K562 (cell line): ENCODE measurements around the gene YPEL5. TPM values are rescaled to one million over a fixed set of nuclear protein-coding genes. Genes with fewer than 3 reads are reported as not detected.

Experiments used
- CSDE1 ChIP-seq, 2 experiments: fragments of 450-650 bp; IDR thresholded peaks; 2 replicates each; pipeline ENCODE4 v1.6.1; 2016; ENCODE audit warnings: mild to moderate bottlenecking in 1 of 2
- KAT2B ChIP-seq: IDR thresholded peaks from one replicate; pipeline ENCODE4 v1.6.1; 2012; ENCODE audit warnings: low read depth, mild to moderate bottlenecking, control low read depth, inconsistent platforms, low read length, moderate library complexity
- KHSRP ChIP-seq: fragments of 450-650 bp; IDR thresholded peaks from 2 replicates; pipeline ENCODE4 v1.6.1; 2017
- NEUROD1 ChIP-seq: fragments of 150-350 bp; IDR thresholded peaks from 2 replicates; pipeline ENCODE4 v1.6.1; 2014; ENCODE audit warnings: borderline replicate concordance, low read length, low read depth; ENCODE audit not compliant: partially characterized antibody
- NRF1 ChIP-seq, 2 experiments: fragments of 450-650 bp; IDR thresholded peaks in 1 of 2; conservative IDR thresholded peaks in 1 of 2; 2 replicates each; pipeline ENCODE4 v1.6.1; 2014; ENCODE audit warnings: mild to moderate bottlenecking in 2 of 2
- PHF21A ChIP-seq: fragments of 450-650 bp; IDR thresholded peaks from 2 replicates; pipeline ENCODE4 v1.6.1; 2017; ENCODE audit warnings: low read depth, borderline replicate concordance
- PRMT5 ChIP-seq: sonication (generic); formaldehyde crosslinking; IDR thresholded peaks from 2 replicates; pipeline ENCODE4 v1.5.0; 2020; ENCODE audit warnings: missing genetic modification reagents
- SMARCE1 ChIP-seq: fragments of 450-650 bp; IDR thresholded peaks from 2 replicates; pipeline ENCODE4 v1.7.1; 2016; ENCODE audit warnings: mild to moderate bottlenecking
- SP2 ChIP-seq: IDR thresholded peaks from 2 replicates; pipeline ENCODE4 v1.6.1; 2011; ENCODE audit warnings: mild to moderate bottlenecking, low read depth, low read length, moderate library complexity; ENCODE audit not compliant: poor library complexity, severe bottlenecking; ENCODE audit errors: extremely low read depth
- TCF3 ChIP-seq: sonication (generic); formaldehyde crosslinking; IDR thresholded peaks from 2 replicates; pipeline ENCODE4 v1.4.0; 2020; ENCODE audit warnings: mild to moderate bottlenecking, missing genetic modification reagents
- U2AF1 ChIP-seq: fragments of 200-400 bp; formaldehyde crosslinking; optimal IDR thresholded peaks from 2 replicates; pipeline ENCODE3; 2017; ENCODE audit warnings: mild to moderate bottlenecking, low read depth, low read length, moderate library complexity
- U2AF2 ChIP-seq: fragments of 200-400 bp; formaldehyde crosslinking; optimal IDR thresholded peaks from 2 replicates; pipeline ENCODE3; 2017; ENCODE audit warnings: low read depth, mild to moderate bottlenecking, low read length
- ZNF174 ChIP-seq: fragments of 250-450 bp; sonication (Bioruptor Pico); IDR thresholded peaks from 2 replicates; pipeline ENCODE4 v1.4.0; 2020; ENCODE audit warnings: mild to moderate bottlenecking
- ZNF347 ChIP-seq: fragments of 450-650 bp; formaldehyde crosslinking; IDR thresholded peaks from 2 replicates; pipeline ENCODE4 v1.4.0; 2020; ENCODE audit warnings: low read depth, mild to moderate bottlenecking, moderate library complexity
- polyA plus RNA-seq, 8 experiments: library from polyadenylated mRNA; depleted of rRNA in 4 of 8; stranded (reverse) in 5 of 8; unstranded in 3 of 8; fragments of >200 nt; fragmentation: Nextera tagmentation in 2 of 8; fragmentation: Illumina TruSeq in 1 of 8; extraction: Ambion mirVana in 2 of 8; extraction: Trizol in 1 of 8; gene quantifications; 2 replicates each; pipeline versions ENCODE4 v1.2.1 to v1.2.3, GENCODE V29; 2011 to 2014; ENCODE audit warnings: inconsistent platforms in 1 of 8, missing spikeins in 1 of 8
- total RNA-seq, 7 experiments: library from RNA; depleted of rRNA in 6 of 7; stranded (reverse); fragments of >200 nt in 6 of 7; fragmentation: Illumina TruSeq in 2 of 7; extraction: Trizol in 2 of 7; gene quantifications; 2 replicates each; pipeline versions ENCODE4 v1.2.1 to v1.2.3, GENCODE V29; 2011 to 2021; ENCODE audit warnings: low replicate concordance in 1 of 7
- TF ChIP-seq, protein P1 (sequence below): sonication (generic); formaldehyde crosslinking; IDR thresholded peaks from 2 replicates; pipeline ENCODE4 v1.8.1; 2023; ENCODE audit warnings: mild to moderate bottlenecking, missing genetic modification reagents
- TF ChIP-seq, protein P2 (sequence below): fragments of 250-450 bp; sonication (Bioruptor Pico); IDR thresholded peaks from 2 replicates; pipeline ENCODE4 v1.5.0; 2021
- TF ChIP-seq, protein P3 (sequence below): conservative IDR thresholded peaks from 2 replicates; pipeline ENCODE4 v1.6.1; 2011; ENCODE audit warnings: low read depth, mild to moderate bottlenecking, low read length; ENCODE audit not compliant: control insufficient read depth
- TF ChIP-seq, protein P4 (sequence below): IDR thresholded peaks from 2 replicates; pipeline ENCODE4 v1.6.1; 2011; ENCODE audit warnings: borderline replicate concordance, low read depth, mild to moderate bottlenecking, moderate library complexity, low read length; ENCODE audit not compliant: insufficient read depth, poor library complexity, severe bottlenecking
- TF ChIP-seq, protein P5 (sequence below): sonication (generic); formaldehyde crosslinking; IDR thresholded peaks from 2 replicates; pipeline ENCODE4 v1.9.0; 2022; ENCODE audit warnings: mild to moderate bottlenecking, missing genetic modification reagents
- TF ChIP-seq, protein P6 (sequence below): fragments of 450-650 bp; IDR thresholded peaks from one replicate; pipeline ENCODE4 v1.6.1; 2018; ENCODE audit warnings: mild to moderate bottlenecking, moderate library complexity; ENCODE audit not compliant: partially characterized antibody

Gene YPEL5
- total and polyA plus RNA-seq, 9 of the 15 experiments (the other 6 are each of a cell fraction or from before 2014, with no cell fraction given), result 5.4 to 34.4 (median 12.3) TPM

DNA sequence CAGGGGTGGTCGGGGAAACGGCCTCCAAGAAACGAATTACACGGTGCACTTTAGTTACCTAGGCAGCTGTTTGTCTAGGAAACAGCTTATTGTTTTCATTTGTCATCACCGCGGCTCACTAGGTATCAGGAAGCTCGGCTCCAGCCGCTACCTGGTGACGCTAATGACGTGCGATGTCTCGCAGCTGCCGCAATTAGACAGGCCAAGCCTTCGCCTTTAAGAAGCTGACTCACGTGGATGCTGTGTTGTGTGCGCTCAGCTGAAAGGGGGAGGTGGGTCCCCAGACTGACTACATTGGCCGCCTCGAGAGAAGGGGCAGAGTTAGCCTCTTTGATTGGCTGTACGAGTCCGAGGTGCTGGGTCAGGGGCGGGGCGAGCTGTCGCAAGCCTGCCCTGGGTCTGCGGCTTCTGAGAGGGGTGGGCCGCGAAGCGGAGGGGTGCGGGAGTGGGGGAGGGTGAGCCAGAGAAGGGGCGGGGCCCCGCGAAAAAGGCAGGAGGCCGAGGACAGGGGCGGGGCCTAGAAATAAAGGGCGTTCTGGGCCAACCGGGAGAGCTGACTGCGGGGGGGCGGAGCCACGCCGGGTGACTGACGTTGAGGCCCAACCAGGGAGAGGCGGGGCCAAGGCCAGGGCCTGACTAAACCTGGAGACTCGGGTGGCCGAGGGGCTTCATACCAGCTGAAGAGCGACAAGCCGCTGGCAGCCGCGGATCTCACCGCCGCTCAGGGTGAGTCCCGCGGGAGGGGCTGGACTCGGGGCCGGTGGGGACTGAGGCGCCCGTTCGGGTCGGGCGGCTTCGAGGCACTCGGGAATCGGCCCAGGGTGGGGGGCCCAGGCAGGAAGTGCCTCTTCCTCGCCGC lies at the start of gene YPEL5 (continued):
- TF ChIP-seq CSDE1 (IDR thresholded peaks at IDR 0.05) (no peak), PHF21A (no peak), SMARCE1 (no peak), KHSRP (no peak), NRF1 (conservative IDR thresholded peaks at IDR 0.05 in 1 of 2, IDR thresholded peaks at IDR 0.05 in 1 of 2) (peak; percentile 68 to 74), TCF3 (no peak), U2AF1 (no peak), KAT2B (no peak), PRMT5 (CRISPR knock-in tag) (no peak), NEUROD1 (peak; percentile 81), ZNF174 (no peak), SP2 (peak; percentile 50), ZNF347 (no peak), U2AF2 (no peak)
- TF ChIP-seq, protein P1, sequence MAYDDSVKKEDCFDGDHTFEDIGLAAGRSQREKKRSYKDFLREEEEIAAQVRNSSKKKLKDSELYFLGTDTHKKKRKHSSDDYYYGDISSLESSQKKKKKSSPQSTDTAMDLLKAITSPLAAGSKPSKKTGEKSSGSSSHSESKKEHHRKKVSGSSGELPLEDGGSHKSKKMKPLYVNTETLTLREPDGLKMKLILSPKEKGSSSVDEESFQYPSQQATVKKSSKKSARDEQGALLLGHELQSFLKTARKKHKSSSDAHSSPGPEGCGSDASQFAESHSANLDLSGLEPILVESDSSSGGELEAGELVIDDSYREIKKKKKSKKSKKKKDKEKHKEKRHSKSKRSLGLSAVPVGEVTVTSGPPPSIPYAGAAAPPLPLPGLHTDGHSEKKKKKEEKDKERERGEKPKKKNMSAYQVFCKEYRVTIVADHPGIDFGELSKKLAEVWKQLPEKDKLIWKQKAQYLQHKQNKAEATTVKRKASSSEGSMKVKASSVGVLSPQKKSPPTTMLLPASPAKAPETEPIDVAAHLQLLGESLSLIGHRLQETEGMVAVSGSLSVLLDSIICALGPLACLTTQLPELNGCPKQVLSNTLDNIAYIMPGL (CRISPR knock-in tag), result peak; percentile 52; the same call in 1 of the 2 replicates
- TF ChIP-seq, protein P2, sequence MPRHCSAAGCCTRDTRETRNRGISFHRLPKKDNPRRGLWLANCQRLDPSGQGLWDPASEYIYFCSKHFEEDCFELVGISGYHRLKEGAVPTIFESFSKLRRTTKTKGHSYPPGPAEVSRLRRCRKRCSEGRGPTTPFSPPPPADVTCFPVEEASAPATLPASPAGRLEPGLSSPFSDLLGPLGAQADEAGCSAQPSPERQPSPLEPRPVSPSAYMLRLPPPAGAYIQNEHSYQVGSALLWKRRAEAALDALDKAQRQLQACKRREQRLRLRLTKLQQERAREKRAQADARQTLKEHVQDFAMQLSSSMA (CRISPR knock-in tag), result no peak
- TF ChIP-seq, protein P3, sequence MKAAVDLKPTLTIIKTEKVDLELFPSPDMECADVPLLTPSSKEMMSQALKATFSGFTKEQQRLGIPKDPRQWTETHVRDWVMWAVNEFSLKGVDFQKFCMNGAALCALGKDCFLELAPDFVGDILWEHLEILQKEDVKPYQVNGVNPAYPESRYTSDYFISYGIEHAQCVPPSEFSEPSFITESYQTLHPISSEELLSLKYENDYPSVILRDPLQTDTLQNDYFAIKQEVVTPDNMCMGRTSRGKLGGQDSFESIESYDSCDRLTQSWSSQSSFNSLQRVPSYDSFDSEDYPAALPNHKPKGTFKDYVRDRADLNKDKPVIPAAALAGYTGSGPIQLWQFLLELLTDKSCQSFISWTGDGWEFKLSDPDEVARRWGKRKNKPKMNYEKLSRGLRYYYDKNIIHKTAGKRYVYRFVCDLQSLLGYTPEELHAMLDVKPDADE, result 0 out of 2 replicates have a peak, but pooled peaks have one; percentile 26
- TF ChIP-seq, protein P4, sequence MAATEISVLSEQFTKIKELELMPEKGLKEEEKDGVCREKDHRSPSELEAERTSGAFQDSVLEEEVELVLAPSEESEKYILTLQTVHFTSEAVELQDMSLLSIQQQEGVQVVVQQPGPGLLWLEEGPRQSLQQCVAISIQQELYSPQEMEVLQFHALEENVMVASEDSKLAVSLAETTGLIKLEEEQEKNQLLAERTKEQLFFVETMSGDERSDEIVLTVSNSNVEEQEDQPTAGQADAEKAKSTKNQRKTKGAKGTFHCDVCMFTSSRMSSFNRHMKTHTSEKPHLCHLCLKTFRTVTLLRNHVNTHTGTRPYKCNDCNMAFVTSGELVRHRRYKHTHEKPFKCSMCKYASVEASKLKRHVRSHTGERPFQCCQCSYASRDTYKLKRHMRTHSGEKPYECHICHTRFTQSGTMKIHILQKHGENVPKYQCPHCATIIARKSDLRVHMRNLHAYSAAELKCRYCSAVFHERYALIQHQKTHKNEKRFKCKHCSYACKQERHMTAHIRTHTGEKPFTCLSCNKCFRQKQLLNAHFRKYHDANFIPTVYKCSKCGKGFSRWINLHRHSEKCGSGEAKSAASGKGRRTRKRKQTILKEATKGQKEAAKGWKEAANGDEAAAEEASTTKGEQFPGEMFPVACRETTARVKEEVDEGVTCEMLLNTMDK, result no peak
- TF ChIP-seq, protein P5, sequence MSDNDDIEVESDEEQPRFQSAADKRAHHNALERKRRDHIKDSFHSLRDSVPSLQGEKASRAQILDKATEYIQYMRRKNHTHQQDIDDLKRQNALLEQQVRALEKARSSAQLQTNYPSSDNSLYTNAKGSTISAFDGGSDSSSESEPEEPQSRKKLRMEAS, result peak; percentile 84
- TF ChIP-seq, protein P6, sequence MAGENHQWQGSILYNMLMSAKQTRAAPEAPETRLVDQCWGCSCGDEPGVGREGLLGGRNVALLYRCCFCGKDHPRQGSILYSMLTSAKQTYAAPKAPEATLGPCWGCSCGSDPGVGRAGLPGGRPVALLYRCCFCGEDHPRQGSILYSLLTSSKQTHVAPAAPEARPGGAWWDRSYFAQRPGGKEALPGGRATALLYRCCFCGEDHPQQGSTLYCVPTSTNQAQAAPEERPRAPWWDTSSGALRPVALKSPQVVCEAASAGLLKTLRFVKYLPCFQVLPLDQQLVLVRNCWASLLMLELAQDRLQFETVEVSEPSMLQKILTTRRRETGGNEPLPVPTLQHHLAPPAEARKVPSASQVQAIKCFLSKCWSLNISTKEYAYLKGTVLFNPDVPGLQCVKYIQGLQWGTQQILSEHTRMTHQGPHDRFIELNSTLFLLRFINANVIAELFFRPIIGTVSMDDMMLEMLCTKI, result no peak
